GM18870 (cell line): ENCODE results near the gene SMYD4.
"Not testable (repeated sequence)": the region's sequence is repeated elsewhere in the genome, so short reads cannot be mapped to it uniquely, and the experiment has no call there.

Experiments used
- ATAC-seq: cut with Tn5 transposase; IDR thresholded peaks from one replicate; pipeline ENCODE4 v1.9.1; 2021; ENCODE audit warnings: moderate library complexity; ENCODE audit not compliant: unreplicated experiment

The SMYD4 gene

GRCh38 chr17:1755252-1755826, 74.4 kb downstream of the SMYD4 start:
- no peak for ATAC-seq

GRCh38 chr17:1754430-1755112, 75.1 kb downstream of the SMYD4 start:
- no peak for ATAC-seq

- ATAC-seq, result no peak
Measured at GRCh38 chr17:1753767-1754429, 75.8 kb downstream of the SMYD4 start.

GRCh38 chr17:1752425-1753262, 77.1 kb downstream of the SMYD4 start:
- no peak for ATAC-seq

- ATAC-seq, result no peak
Measured at GRCh38 chr17:1750628-1751027, 79.1 kb downstream of the SMYD4 start.

- no peak for ATAC-seq
Measured at GRCh38 chr17:1746975-1747543, 82.6 kb downstream of the SMYD4 start.

- no peak for ATAC-seq
Measured at GRCh38 chr17:1745513-1746020, 84.1 kb downstream of the SMYD4 start.

GRCh38 chr17:1744551-1745512, 84.9 kb downstream of the SMYD4 start:
- no peak for ATAC-seq

- ATAC-seq, result no peak
Measured at GRCh38 chr17:1743088-1743439, 86.6 kb downstream of the SMYD4 start.

GRCh38 chr17:1742371-1743087, 87.2 kb downstream of the SMYD4 start, which contains the start of gene SERPINF2:
TSS of gene SERPINF2 (plus strand) at chr17:1742871. CDS start at chr17:1744996, 2,125 bp downstream.
- ATAC-seq, result no peak

- ATAC-seq, result not testable (repeated sequence)
Measured at GRCh38 chr17:1741899-1742298, 87.8 kb downstream of the SMYD4 start.

GRCh38 chr17:1737531-1738291, 92.0 kb downstream of the SMYD4 start:
- ATAC-seq, result no peak

GRCh38 chr17:1736348-1737281, 93.1 kb downstream of the SMYD4 start:
- no peak for ATAC-seq

- ATAC-seq, result no peak
Measured at GRCh38 chr17:1735834-1736347, 93.8 kb downstream of the SMYD4 start.

GRCh38 chr17:1735418-1735817, 94.3 kb downstream of the SMYD4 start:
- no peak for ATAC-seq

- ATAC-seq, result no peak
Measured at GRCh38 chr17:1733759-1734158, 95.9 kb downstream of the SMYD4 start.

GRCh38 chr17:1732833-1733321, 96.8 kb downstream of the SMYD4 start:
- ATAC-seq, result no peak
